Glutamatergic neuron (in vitro differentiated cells): ENCODE measurements around the gene TSPAN2. TPM values are rescaled to one million over a fixed set of nuclear protein-coding genes. Genes with fewer than 3 reads are reported as not detected.
A peak's percentile ranks its signal among the peaks of the same experiment; 100 is the strongest.

Source experiments
- DNase-seq: peaks from one replicate; pipeline ENCODE4 v3.0.0; 2022
- H3K27ac Mint-ChIP-seq: one replicate; pipeline ENCODE4 v1.8.0; 2020; ENCODE audit warnings: mild to moderate bottlenecking, mixed read lengths, inconsistent platforms; ENCODE audit not compliant: unreplicated experiment
- H3K27me3 Mint-ChIP-seq: one replicate; pipeline ENCODE4 v1.8.0; 2020; ENCODE audit warnings: mild to moderate bottlenecking, moderate library complexity, mixed read lengths, inconsistent platforms; ENCODE audit not compliant: unreplicated experiment
- H3K36me3 Mint-ChIP-seq: one replicate; pipeline ENCODE4 v1.8.0; 2020; ENCODE audit warnings: mild to moderate bottlenecking, mixed read lengths, inconsistent platforms; ENCODE audit not compliant: unreplicated experiment
- H3K4me1 Mint-ChIP-seq: one replicate; pipeline ENCODE4 v1.8.0; 2020; ENCODE audit warnings: mild to moderate bottlenecking, low read depth, mixed read lengths, inconsistent platforms; ENCODE audit not compliant: unreplicated experiment
- H3K4me3 Mint-ChIP-seq: one replicate; pipeline ENCODE4 v1.8.0; 2020; ENCODE audit warnings: mild to moderate bottlenecking, mixed read lengths, inconsistent platforms; ENCODE audit not compliant: unreplicated experiment
- H3K9me3 Mint-ChIP-seq: one replicate; pipeline ENCODE4 v1.8.0; 2020; ENCODE audit warnings: mild to moderate bottlenecking, moderate library complexity, mixed read lengths, inconsistent platforms; ENCODE audit not compliant: unreplicated experiment
- CTCF ChIP-seq: fragments of 200-600 bp; sonication (generic); IDR thresholded peaks from one replicate; pipeline ENCODE4 v1.5.0; 2021; ENCODE audit not compliant: partially characterized antibody, unreplicated experiment
- total RNA-seq: library from RNA; stranded (reverse); fragmentation: NEBNext Ultra II Directional; extraction: Animal tissue kit (Norgen Biotek cat#: 25700); gene quantifications from one replicate; pipeline ENCODE4 v1.2.1, GENCODE V29; 2021; ENCODE audit not compliant: unreplicated experiment

The TSPAN2 gene
- total RNA-seq, 1 donor from 2014 or later, result 11.2 TPM

GRCh38 chr1:115116512-115116911 is 27.2 kb upstream of the TSPAN2 start:
- no peaks in the 10 kb centered on the region for H3K4me1 Mint-ChIP-seq
- no peak overlapping the region for H3K4me3 Mint-ChIP-seq
- no peak overlapping the region for H3K27ac Mint-ChIP-seq
- no peak for TF ChIP-seq CTCF
- H3K36me3 Mint-ChIP-seq, result peaks cover 4% of the 10 kb centered on the region
- DNase-seq, result no peak
- H3K9me3 Mint-ChIP-seq, result peaks cover 2% of the 10 kb centered on the region
- H3K27me3 Mint-ChIP-seq, result no peaks in the 10 kb centered on the region

- H3K4me3 Mint-ChIP-seq, result no peak overlapping the region
- peaks cover 3% of the 10 kb centered on the region for H3K36me3 Mint-ChIP-seq
- DNase-seq, result no peak
- peaks cover 2% of the 10 kb centered on the region for H3K9me3 Mint-ChIP-seq
- no peak overlapping the region for H3K27ac Mint-ChIP-seq
- no peaks in the 10 kb centered on the region for H3K27me3 Mint-ChIP-seq
- H3K4me1 Mint-ChIP-seq, result no peaks in the 10 kb centered on the region
- no peak for TF ChIP-seq CTCF
These were observed 26.3 kb upstream of the TSPAN2 start for GRCh38 chr1:115115521-115116161.

GRCh38 chr1:115114308-115114707 is 25.0 kb upstream of the TSPAN2 start:
- DNase-seq, result no peak
- no peak for TF ChIP-seq CTCF
- Mint-ChIP-seq H3K27ac (no peak overlapping the region), H3K27me3 (no peaks in the 10 kb centered on the region), H3K9me3 (peaks cover 2% of the 10 kb centered on the region), H3K4me3 (no peak overlapping the region), H3K4me1 (no peaks in the 10 kb centered on the region), H3K36me3 (no peaks in the 10 kb centered on the region)

GRCh38 chr1:115113766-115114165 is 24.5 kb upstream of the TSPAN2 start:
- Mint-ChIP-seq H3K36me3 (no peaks in the 10 kb centered on the region), H3K4me1 (no peaks in the 10 kb centered on the region), H3K9me3 (peaks cover 2% of the 10 kb centered on the region), H3K4me3 (no peak overlapping the region), H3K27me3 (no peaks in the 10 kb centered on the region), H3K27ac (no peak overlapping the region)
- DNase-seq, result no peak
- TF ChIP-seq CTCF, result no peak

- TF ChIP-seq CTCF, result peak; percentile 99
- peak; percentile 72 for DNase-seq
- Mint-ChIP-seq H3K36me3 (no peaks in the 10 kb centered on the region), H3K9me3 (no peaks in the 10 kb centered on the region), H3K27ac (no peak overlapping the region), H3K27me3 (no peaks in the 10 kb centered on the region), H3K4me3 (no peak overlapping the region), H3K4me1 (no peaks in the 10 kb centered on the region)
These were observed 23.4 kb upstream of the TSPAN2 start for GRCh38 chr1:115112496-115113375.
